Mucosa of rectum (tissue), 2 donors: ENCODE results near the gene MYOC.
"Not testable (repeated sequence)": the region's sequence is repeated elsewhere in the genome, so short reads cannot be mapped to it uniquely, and the experiment has no call there.

ENCODE experiments used
- H3K27ac ChIP-seq, 2 donors: one replicate each; pipeline ENCODE4 v1.7.0; 2013; ENCODE audit warnings: inconsistent platforms in 2 of 2, low read depth in 2 of 2, low read length in 2 of 2
- H3K27me3 ChIP-seq, 2 donors: one replicate each; pipeline ENCODE4 v1.7.0; 2013; ENCODE audit warnings: low read length in 2 of 2; ENCODE audit not compliant: control insufficient read depth in 2 of 2, insufficient read depth in 2 of 2
- H3K36me3 ChIP-seq, 2 donors: one replicate each; pipeline ENCODE4 v1.7.0; 2013; ENCODE audit warnings: low read length in 2 of 2; ENCODE audit not compliant: control insufficient read depth in 2 of 2, insufficient read depth in 2 of 2
- H3K4me1 ChIP-seq, 2 donors: one replicate each; pipeline ENCODE4 v1.7.0; 2013; ENCODE audit warnings: low read length in 2 of 2, mild to moderate bottlenecking in 1 of 2; ENCODE audit not compliant: control insufficient read depth in 2 of 2, insufficient read depth in 2 of 2
- H3K4me3 ChIP-seq, 2 donors: one replicate each; pipeline ENCODE4 v1.7.0; 2013; ENCODE audit warnings: low read length in 2 of 2
- H3K9ac ChIP-seq, 2 donors: one replicate each; pipeline ENCODE4 v1.7.0; 2013; ENCODE audit warnings: low read length in 2 of 2, low read depth in 1 of 2, mild to moderate bottlenecking in 1 of 2
- H3K9me3 ChIP-seq, 2 donors: one replicate each; pipeline ENCODE4 v1.7.0; 2013; ENCODE audit warnings: low read length in 2 of 2; ENCODE audit not compliant: control insufficient read depth in 2 of 2
- donor health status: healthy.
- donor health status: Normal muscosa, but diverticular disease.

The MYOC gene

GRCh38 chr1:171666114-171666769 lies 13.8 kb upstream of the MYOC start:
- no peaks in the 10 kb centered on the region for H3K36me3 ChIP-seq
- no peaks in the 10 kb centered on the region for H3K4me1 ChIP-seq
- H3K4me3 ChIP-seq: no peak overlapping the region
- no peak overlapping the region for H3K27ac ChIP-seq
- no peaks in the 10 kb centered on the region for H3K27me3 ChIP-seq
- no peak overlapping the region for H3K9ac ChIP-seq
- no peaks in the 10 kb centered on the region for H3K9me3 ChIP-seq

- Histone ChIP-seq H3K36me3 (no peaks in the 10 kb centered on the region), H3K27ac (no peak overlapping the region), H3K4me1 (no peaks in the 10 kb centered on the region), H3K27me3 (no peaks in the 10 kb centered on the region), H3K9ac (no peak overlapping the region), H3K9me3 (no peaks in the 10 kb centered on the region), H3K4me3 (no peak overlapping the region)
Observed at GRCh38 chr1:171664976-171665375, 12.5 kb upstream of the MYOC start.

GRCh38 chr1:171663854-171664575 lies 11.5 kb upstream of the MYOC start:
- Histone ChIP-seq H3K27me3 (no peaks in the 10 kb centered on the region), H3K27ac (no peak overlapping the region), H3K36me3 (no peaks in the 10 kb centered on the region), H3K9me3 (no peaks in the 10 kb centered on the region), H3K9ac (no peak overlapping the region), H3K4me3 (no peak overlapping the region), H3K4me1 (no peaks in the 10 kb centered on the region)

- Histone ChIP-seq H3K27me3 (no peaks in the 10 kb centered on the region), H3K4me1 (no peaks in the 10 kb centered on the region), H3K9ac (no peak overlapping the region), H3K9me3 (no peaks in the 10 kb centered on the region), H3K36me3 (no peaks in the 10 kb centered on the region), H3K4me3 (no peak overlapping the region), H3K27ac (no peak overlapping the region)
Observed at GRCh38 chr1:171663036-171663853, 10.8 kb upstream of the MYOC start.

- no peak overlapping the region for H3K27ac ChIP-seq
- H3K9ac ChIP-seq: no peak overlapping the region
- H3K9me3 ChIP-seq: no peaks in the 10 kb centered on the region
- H3K36me3 ChIP-seq: no peaks in the 10 kb centered on the region
- H3K4me1 ChIP-seq: no peaks in the 10 kb centered on the region
- H3K27me3 ChIP-seq: no peaks in the 10 kb centered on the region
- H3K4me3 ChIP-seq: no peak overlapping the region
Observed at GRCh38 chr1:171661076-171661650, 8.7 kb upstream of the MYOC start.

- H3K4me1 ChIP-seq, H3K9ac ChIP-seq, H3K27me3 ChIP-seq, H3K27ac ChIP-seq, H3K36me3 ChIP-seq, H3K9me3 ChIP-seq, H3K4me3 ChIP-seq: not testable (repeated sequence)
Observed at GRCh38 chr1:171656206-171656605, 3.7 kb upstream of the MYOC start.

GRCh38 chr1:171655746-171656116 lies 3.2 kb upstream of the MYOC start:
- Histone ChIP-seq H3K9me3 (no peaks in the 10 kb centered on the region), H3K27ac (peak overlapping the region in 1 of 2 donors; percentile 35), H3K27me3 (no peaks in the 10 kb centered on the region), H3K4me1 (peaks cover 0 to 6% of the 10 kb centered on the region in 2 donors), H3K36me3 (no peaks in the 10 kb centered on the region), H3K4me3 (no peak overlapping the region), H3K9ac (no peak overlapping the region)

GRCh38 chr1:171654942-171655745 lies 2.7 kb upstream of the MYOC start:
- Histone ChIP-seq H3K9ac (no peak overlapping the region), H3K4me1 (peaks cover 0 to 6% of the 10 kb centered on the region in 2 donors), H3K27ac (peak overlapping the region; percentile 35 to 52), H3K36me3 (no peaks in the 10 kb centered on the region), H3K27me3 (peaks cover 0 to 1% of the 10 kb centered on the region in 2 donors), H3K4me3 (no peak overlapping the region), H3K9me3 (no peaks in the 10 kb centered on the region)

GRCh38 chr1:171654201-171654941 lies 1.9 kb upstream of the MYOC start:
- Histone ChIP-seq H3K9ac (no peak overlapping the region), H3K36me3 (no peaks in the 10 kb centered on the region), H3K4me3 (no peak overlapping the region), H3K4me1 (peaks cover 0 to 6% of the 10 kb centered on the region in 2 donors), H3K9me3 (no peaks in the 10 kb centered on the region), H3K27ac (peak overlapping the region; percentile 35 to 52), H3K27me3 (peaks cover 0 to 2% of the 10 kb centered on the region in 2 donors)
